OCI-LY7 (cell line): ENCODE measurements around the gene GPSM3. TPM values are rescaled to one million over a fixed set of nuclear protein-coding genes. Genes with fewer than 3 reads are reported as not detected.

Experiments used
- BruUV-seq: library from RNA; stranded (reverse); fragments of 400-500 nt; replicated peaks from 2 replicates; lab custom pipeline; 2021; lab: Mats Ljungman, UMichigan
- CTCF ChIA-PET: fragments of 300-600 bp; sonication (Branson Sonifier 250); formaldehyde crosslinking; loops from one replicate; lab custom pipeline; 2022; ENCODE audit warnings: antibody characterized with exemption; ENCODE audit not compliant: unreplicated experiment; lab: Charles Lee
- POLR2A ChIA-PET: fragments of 300-600 bp; sonication (Branson Sonifier 250); formaldehyde crosslinking; loops from one replicate; lab custom pipeline; 2022; ENCODE audit warnings: antibody characterized with exemption; lab: Charles Lee
- DNase-seq: peaks from one replicate; pipeline ENCODE4 v3.0.0-alpha.2; 2015; ENCODE audit warnings: low spot score
- H2AFZ ChIP-seq: fragments of 200-600 bp; sonication (generic), shearing (Covaris generic); 2 replicates; pipeline ENCODE4 v1.6.1; 2014; ENCODE audit warnings: mild to moderate bottlenecking, antibody characterized with exemption, low read length, moderate library complexity
- H3K27ac ChIP-seq: fragments of 200-600 bp; sonication (generic); 2 replicates; pipeline ENCODE4 v1.5.1; 2014; ENCODE audit warnings: mixed run types, low read depth, mild to moderate bottlenecking, moderate library complexity, low read length, inconsistent platforms; ENCODE audit not compliant: poor library complexity, severe bottlenecking
- H3K36me3 ChIP-seq: fragments of 200-600 bp; sonication (generic); 2 replicates; pipeline ENCODE4 v1.6.1; 2014; ENCODE audit warnings: mild to moderate bottlenecking, antibody characterized with exemption, low read length, moderate library complexity, mixed read lengths; ENCODE audit not compliant: insufficient read depth
- H3K4me1 ChIP-seq: fragments of 200-600 bp; sonication (generic); 2 replicates; pipeline ENCODE4 v1.5.1; 2014; ENCODE audit warnings: mild to moderate bottlenecking, low read length; ENCODE audit not compliant: insufficient read depth, poor library complexity, severe bottlenecking
- H3K4me2 ChIP-seq: fragments of 200-600 bp; sonication (generic); 2 replicates; pipeline ENCODE4 v1.6.1; 2014; ENCODE audit warnings: mild to moderate bottlenecking, low read length
- H3K4me3 ChIP-seq: fragments of 200-600 bp; sonication (generic); 2 replicates; pipeline ENCODE4 v1.5.1; 2014; ENCODE audit warnings: mild to moderate bottlenecking, low read depth, low read length; ENCODE audit not compliant: poor library complexity, severe bottlenecking
- H3K79me2 ChIP-seq: fragments of 200-600 bp; sonication (generic); 2 replicates; pipeline ENCODE4 v1.6.1; 2016; ENCODE audit warnings: low read depth, mild to moderate bottlenecking, low read length, moderate library complexity, mixed read lengths; ENCODE audit not compliant: insufficient read depth
- H3K9me2 ChIP-seq: fragments of 200-600 bp; sonication (generic); 2 replicates; pipeline ENCODE4 v1.6.1; 2016; ENCODE audit warnings: mild to moderate bottlenecking, low read length, mixed read lengths; ENCODE audit not compliant: insufficient read depth
- H3K9me3 ChIP-seq: fragments of 200-600 bp; sonication (generic); 2 replicates; pipeline ENCODE4 v1.6.1; 2014; ENCODE audit warnings: mild to moderate bottlenecking, mixed run types, low read length, mixed read lengths
- H4K20me1 ChIP-seq: fragments of 200-600 bp; sonication (generic); 2 replicates; pipeline ENCODE4 v1.6.1; 2014; ENCODE audit warnings: mild to moderate bottlenecking, antibody characterized with exemption, low read length, moderate library complexity, mixed read lengths; ENCODE audit not compliant: insufficient read depth
- CTCF ChIP-seq: fragments of 200-600 bp; sonication (generic); conservative IDR thresholded peaks from 2 replicates; pipeline ENCODE4 v1.5.1; 2014; ENCODE audit warnings: mild to moderate bottlenecking, antibody characterized with exemption, low read length, moderate library complexity, mixed read lengths
- EZH2phosphoT487 ChIP-seq: fragments of 200-600 bp; sonication (generic); IDR thresholded peaks from 2 replicates; pipeline ENCODE4 v1.6.1; 2018; ENCODE audit warnings: low read depth, borderline replicate concordance, mild to moderate bottlenecking, mixed run types, antibody characterized with exemption, low read length, moderate library complexity, mixed read lengths
- intact Hi-C: fragments of 100-400 bp; cut with micrococcal nuclease; formaldehyde crosslinking; loops from one replicate; pipeline ENCODE4 v1.10.0; 2022; ENCODE audit not compliant: unreplicated experiment
- total RNA-seq, 2 experiments: library from RNA; depleted of rRNA in 1 of 2; stranded (reverse); fragments of >200 nt in 1 of 2; shearing (Covaris generic) in 1 of 2; gene quantifications; 2 replicates each; pipeline ENCODE4 v1.2.3, GENCODE V29; 2014 to 2022

GPSM3 gene
- total RNA-seq, 2 experiments from 2014 or later, result 94.4 to 100 TPM

- BruUV-seq, result no TSS peak
- no peaks in the 10 kb centered on the region for H3K9me3 ChIP-seq
- ChIA-PET POLR2A (no interaction called here), CTCF (no interaction called here)
- TF ChIP-seq EZH2phosphoT487 (no peak), CTCF (no peak)
- no peak overlapping the region for H2AFZ ChIP-seq
- no peaks in the 10 kb centered on the region for H4K20me1 ChIP-seq
- DNase-seq, result no peak
- H3K4me3 ChIP-seq, result no peak overlapping the region
- peaks cover 25% of the 10 kb centered on the region for H3K4me1 ChIP-seq
- H3K79me2 ChIP-seq, result peaks cover 14% of the 10 kb centered on the region; the same call in 1 of the 2 replicates
- H3K36me3 ChIP-seq, result peaks cover 39% of the 10 kb centered on the region
- H3K27ac ChIP-seq, result no peak overlapping the region
- H3K9me2 ChIP-seq, result no peaks in the 10 kb centered on the region
- H3K4me2 ChIP-seq, result no peak overlapping the region
- intact Hi-C loops, result no loop called here
Measured at GRCh38 chr6:32171234-32171633, 21.2 kb downstream of the GPSM3 start.

GRCh38 chr6:32170294-32170693 is 22.1 kb downstream of the GPSM3 start:
- CTCF ChIA-PET, result no interaction called here
- no peak overlapping the region for H3K4me2 ChIP-seq
- H4K20me1 ChIP-seq, result no peaks in the 10 kb centered on the region
- intact Hi-C loops, result no loop called here
- no TSS peak for BruUV-seq
- no peak overlapping the region for H3K4me3 ChIP-seq
- H3K36me3 ChIP-seq, result peaks cover 39% of the 10 kb centered on the region
- TF ChIP-seq CTCF (no peak), EZH2phosphoT487 (no peak)
- DNase-seq, result no peak
- no peaks in the 10 kb centered on the region for H3K9me2 ChIP-seq
- POLR2A ChIA-PET, result no interaction called here
- H3K9me3 ChIP-seq, result no peaks in the 10 kb centered on the region
- H3K27ac ChIP-seq, result no peak overlapping the region
- H3K79me2 ChIP-seq, result peaks cover 9% of the 10 kb centered on the region; the same call in 1 of the 2 replicates
- H3K4me1 ChIP-seq, result peaks cover 23% of the 10 kb centered on the region
- no peak overlapping the region for H2AFZ ChIP-seq

- BruUV-seq, result no TSS peak
- Histone ChIP-seq H3K9me3 (no peaks in the 10 kb centered on the region), H3K27ac (no peak overlapping the region), H4K20me1 (no peaks in the 10 kb centered on the region), H3K36me3 (peaks cover 44% of the 10 kb centered on the region), H3K9me2 (no peaks in the 10 kb centered on the region), H3K4me1 (peaks cover 23% of the 10 kb centered on the region), H3K79me2 (no peaks in the 10 kb centered on the region), H3K4me3 (no peak overlapping the region), H3K4me2 (no peak overlapping the region), H2AFZ (no peak overlapping the region)
- DNase-seq, result no peak
- intact Hi-C loops, result no loop called here
- TF ChIP-seq EZH2phosphoT487, result no peak
- 0 out of 2 replicates have a peak, but pooled peaks have one; percentile 31 for TF ChIP-seq CTCF
- POLR2A ChIA-PET, result no interaction called here
- CTCF ChIA-PET, result no interaction called here
Measured at GRCh38 chr6:32168807-32169591, 23.4 kb downstream of the GPSM3 start.
